Measurements from ENCODE around the gene DNAJC22.

GRCh38 chr12:49341777-49342065 lies 5.0 kb upstream of the DNAJC22 start:
- TF ChIP-seq RAD21 (CRISPR knock-in tag; conservative IDR thresholded peaks at IDR 0.05 in 1 of 2, IDR thresholded peaks at IDR 0.05 in 1 of 2) (no peak), MEIS2 (IDR thresholded peaks at IDR 0.05; ENCODE audit: partially characterized antibody) (no peak), USF2 (CRISPR knock-in tag; IDR thresholded peaks at IDR 0.05) (no peak), MXI1 (IDR thresholded peaks at IDR 0.05; ENCODE audit: low read depth, low read length) (no peak), NRF1 (conservative IDR thresholded peaks at IDR 0.05 in 1 of 2, IDR thresholded peaks at IDR 0.05 in 1 of 2) (no peak), ELK1 (CRISPR knock-in tag; IDR thresholded peaks at IDR 0.05) (no peak), TBP (optimal IDR thresholded peaks at IDR 0.05; ENCODE audit: low read depth, low read length) (no peak), ARID3A (IDR thresholded peaks at IDR 0.05; ENCODE audit: borderline replicate concordance, low read depth, low read length) (no peak), ZBTB33 (CRISPR knock-in tag; IDR thresholded peaks at IDR 0.05) (no peak)
